Neural cell (in vitro differentiated cells): Measurements from ENCODE around the gene LONRF3. TPM values are rescaled to one million over a fixed set of nuclear protein-coding genes. Genes with fewer than 3 reads are reported as not detected.

Experiments
- H2AFZ ChIP-seq: fragments of 200-600, 300-800 bp; sonication (generic), shearing (Covaris generic); 2 replicates; pipeline ENCODE4 v1.6.0; 2014; ENCODE audit warnings: low read depth, mild to moderate bottlenecking, antibody characterized with exemption, low read length, moderate library complexity
- H3F3A ChIP-seq: fragments of 200-600 bp; shearing (Covaris generic); 2 replicates; pipeline ENCODE4 v1.6.1; 2016; ENCODE audit warnings: mild to moderate bottlenecking, moderate library complexity, mixed read lengths, antibody characterized with exemption, low read length; ENCODE audit not compliant: insufficient read depth, poor library complexity, severe bottlenecking
- H3K27ac ChIP-seq: fragments of 200-600, 300-800 bp; sonication (generic), shearing (Covaris generic); 2 replicates; pipeline ENCODE4 v1.5.1; 2014; ENCODE audit warnings: mild to moderate bottlenecking, low read length, moderate library complexity
- H3K27me3 ChIP-seq: fragments of 300-800, 200-600 bp; sonication (generic), shearing (Covaris generic); 2 replicates; pipeline ENCODE4 v1.6.0; 2014; ENCODE audit warnings: mild to moderate bottlenecking, low read depth, low read length, moderate library complexity; ENCODE audit not compliant: insufficient read depth
- H3K36me3 ChIP-seq: fragments of 300-800, 200-600 bp; sonication (generic), shearing (Covaris generic); 2 replicates; pipeline ENCODE4 v1.5.1; 2014; ENCODE audit warnings: mild to moderate bottlenecking, antibody characterized with exemption, low read length, moderate library complexity; ENCODE audit not compliant: insufficient read depth
- H3K4me2 ChIP-seq: fragments of 300-800, 200-600 bp; sonication (generic), shearing (Covaris generic); 2 replicates; pipeline ENCODE4 v1.6.0; 2014; ENCODE audit warnings: mild to moderate bottlenecking, low read length
- H3K4me3 ChIP-seq: fragments of 300-800, 200-600 bp; sonication (generic), shearing (Covaris generic); 2 replicates; pipeline ENCODE4 v1.5.1; 2014; ENCODE audit warnings: mild to moderate bottlenecking, low read length, moderate library complexity
- H3K79me2 ChIP-seq: fragments of 200-600 bp; shearing (Covaris generic); replicated peaks from 2 replicates; pipeline ENCODE4 v1.6.0; 2014; ENCODE audit warnings: mild to moderate bottlenecking, low read length, moderate library complexity; ENCODE audit not compliant: insufficient read depth
- H3K9ac ChIP-seq: fragments of 300-800, 200-600 bp; sonication (generic), shearing (Covaris generic); 2 replicates; pipeline ENCODE4 v1.6.1; 2016; ENCODE audit warnings: mild to moderate bottlenecking, low read length, mixed read lengths
- H3K9me2 ChIP-seq: fragments of 200-600 bp; shearing (Covaris generic); 2 replicates; pipeline ENCODE4 v1.6.1; 2016; ENCODE audit warnings: mild to moderate bottlenecking, low read length, mixed read lengths; ENCODE audit not compliant: insufficient read depth
- H3K9me3 ChIP-seq: fragments of 200-600, 300-800 bp; sonication (generic), shearing (Covaris generic); 2 replicates; pipeline ENCODE4 v1.6.1; 2016; ENCODE audit warnings: mild to moderate bottlenecking, mixed run types, low read length, moderate library complexity, mixed read lengths
- H4K20me1 ChIP-seq: fragments of 200-600 bp; shearing (Covaris generic); 2 replicates; pipeline ENCODE4 v1.6.1; 2016; ENCODE audit warnings: mild to moderate bottlenecking, mixed run types; ENCODE audit not compliant: insufficient read depth
- CTCF ChIP-seq: fragments of 450-650 bp; IDR thresholded peaks from 2 replicates; pipeline ENCODE4 v1.5.1; 2014; ENCODE audit warnings: antibody characterized with exemption, mild to moderate bottlenecking, moderate library complexity; ENCODE audit not compliant: poor library complexity, severe bottlenecking
- EZH2 ChIP-seq: fragments of 200-600, 300-800 bp; shearing (Covaris generic), sonication (generic); IDR thresholded peaks from 2 replicates; pipeline ENCODE4 v1.6.1; 2014; ENCODE audit warnings: antibody characterized with exemption, low read length, borderline replicate concordance, mild to moderate bottlenecking; ENCODE audit not compliant: insufficient read depth, poor library complexity, severe bottlenecking
- MXI1 ChIP-seq: fragments of 450-650 bp; conservative IDR thresholded peaks from 2 replicates; pipeline ENCODE4 v1.6.1; 2014; ENCODE audit warnings: antibody characterized with exemption, mild to moderate bottlenecking; ENCODE audit not compliant: poor library complexity, severe bottlenecking
- POLR2AphosphoS5 ChIP-seq: IDR thresholded peaks from 2 replicates; pipeline ENCODE4 v1.6.1; 2012
- RAD21 ChIP-seq: fragments of 450-650 bp; conservative IDR thresholded peaks from 2 replicates; pipeline ENCODE4 v1.6.1; 2014; ENCODE audit warnings: antibody characterized with exemption, mild to moderate bottlenecking, moderate library complexity
- REST ChIP-seq: IDR thresholded peaks from 2 replicates; pipeline ENCODE4 v1.6.1; 2012; ENCODE audit warnings: borderline replicate concordance
- SMC3 ChIP-seq: fragments of 450-650 bp; conservative IDR thresholded peaks from 2 replicates; pipeline ENCODE4 v1.6.1; 2014; ENCODE audit warnings: antibody characterized with exemption, mild to moderate bottlenecking, moderate library complexity; ENCODE audit not compliant: poor library complexity
- polyA plus RNA-seq: library from polyadenylated mRNA; depleted of rRNA; stranded (reverse); fragments of >200 nt; gene quantifications from 2 replicates; pipeline ENCODE4 v1.2.3, GENCODE V29; 2014

LONRF3 gene
- polyA plus RNA-seq, 1 donor from 2014 or later: 0.41 TPM

- TF ChIP-seq EZH2 (no peak), REST (no peak), POLR2AphosphoS5 (no peak), RAD21 (no peak), MXI1 (no peak), CTCF (no peak), SMC3 (no peak)
- Histone ChIP-seq H3F3A (no peaks in the 10 kb centered on the region), H3K27me3 (peaks cover 77% of the 10 kb centered on the region), H3K9ac (no peak overlapping the region), H3K9me2 (no peaks in the 10 kb centered on the region), H3K9me3 (no peaks in the 10 kb centered on the region), H3K79me2 (no peaks in the 10 kb centered on the region), H3K27ac (no peak overlapping the region), H3K4me2 (no peak overlapping the region), H3K4me3 (no peak overlapping the region), H4K20me1 (no peaks in the 10 kb centered on the region), H2AFZ (no peak overlapping the region), H3K36me3 (no peaks in the 10 kb centered on the region)
Measured at GRCh38 chrX:118973389-118974087, 880 bp upstream of the LONRF3 start.

GRCh38 chrX:118974908-118975671 lies 672 bp downstream of the LONRF3 start:
- Histone ChIP-seq H2AFZ (no peak overlapping the region), H3K4me2 (no peak overlapping the region), H3K27me3 (peaks cover 77% of the 10 kb centered on the region)

More at GRCh38 chrX:118974908-118975671, 672 bp downstream of the LONRF3 start:
- H3K79me2 ChIP-seq: no peaks in the 10 kb centered on the region
- H3K9ac ChIP-seq: no peak overlapping the region
- peak overlapping the region; percentile 65 for H3K4me3 ChIP-seq
- no peak for TF ChIP-seq CTCF
- no peak for TF ChIP-seq EZH2
- TF ChIP-seq MXI1: no peak
- TF ChIP-seq SMC3: no peak
- H3F3A ChIP-seq: no peaks in the 10 kb centered on the region
- H3K36me3 ChIP-seq: no peaks in the 10 kb centered on the region
- no peaks in the 10 kb centered on the region for H4K20me1 ChIP-seq
- H3K9me2 ChIP-seq: no peaks in the 10 kb centered on the region
- H3K9me3 ChIP-seq: no peaks in the 10 kb centered on the region
- no peak overlapping the region for H3K27ac ChIP-seq
